Parathyroid adenoma (tissue), 2 donors: Measurements from ENCODE around the gene RPL28.

Source experiments
- H2AFZ ChIP-seq: fragments of 300-600 bp; sonication (generic); one replicate; pipeline ENCODE4 v1.7.0; 2017; ENCODE audit warnings: antibody characterized with exemption, mild to moderate bottlenecking
- H3K27ac ChIP-seq: fragments of 300-600 bp; sonication (generic); one replicate; pipeline ENCODE4 v1.7.0; 2017
- H3K27me3 ChIP-seq: fragments of 300-600 bp; sonication (generic); one replicate; pipeline ENCODE4 v1.7.0; 2017; ENCODE audit warnings: low read length; ENCODE audit not compliant: control insufficient read depth, insufficient read depth
- H3K36me3 ChIP-seq: fragments of 300-600 bp; sonication (generic); one replicate; pipeline ENCODE4 v1.7.0; 2017; ENCODE audit warnings: low read length; ENCODE audit not compliant: control insufficient read depth, insufficient read depth
- H3K4me1 ChIP-seq: fragments of 300-600 bp; sonication (generic); one replicate; pipeline ENCODE4 v1.7.0; 2017; ENCODE audit warnings: control low read depth
- H3K4me2 ChIP-seq: fragments of 300-600 bp; sonication (generic); one replicate; pipeline ENCODE4 v1.7.0; 2017; ENCODE audit warnings: low read length
- H3K4me3 ChIP-seq: fragments of 300-600 bp; sonication (generic); one replicate; pipeline ENCODE4 v1.7.0; 2017; ENCODE audit warnings: low read depth, low read length
- H3K79me2 ChIP-seq: fragments of 300-600 bp; sonication (generic); one replicate; pipeline ENCODE4 v1.7.0; 2017; ENCODE audit warnings: control low read depth
- H3K9ac ChIP-seq: fragments of 300-600 bp; sonication (generic); one replicate; pipeline ENCODE4 v1.7.0; 2017; ENCODE audit warnings: mild to moderate bottlenecking
- H3K9me3 ChIP-seq: fragments of 300-600 bp; sonication (generic); one replicate; pipeline ENCODE4 v1.7.0; 2017; ENCODE audit warnings: low read length; ENCODE audit not compliant: control insufficient read depth
- CTCF ChIP-seq: fragments of 300-600 bp; sonication (generic); IDR thresholded peaks from one replicate; pipeline ENCODE4 v1.7.0; 2017; ENCODE audit warnings: antibody characterized with exemption, mild to moderate bottlenecking
- donor health status: primary hyperparathyroidism.

Gene RPL28

GRCh38 chr19:55385724-55386492 is at the start of gene RPL28:
RPL28 (plus strand) TSS chr19:55385932; CDS start chr19:55386358, 426 bp downstream.
- Histone ChIP-seq H3K27ac (peak within 1 kb of the TSS; percentile 94), H3K9ac (peak within 1 kb of the TSS; percentile 97), H3K4me3 (peak within 1 kb of the TSS; percentile 72), H3K27me3 (no peaks in the 10 kb centered on the region), H3K9me3 (no peaks in the 10 kb centered on the region), H3K36me3 (no peaks in the 10 kb centered on the region), H3K4me1 (peaks cover 20% of the 10 kb centered on the region), H3K4me2 (peak within 1 kb of the TSS; percentile 87), H2AFZ (peak within 1 kb of the TSS; percentile 79), H3K79me2 (peaks cover 32% of the 10 kb centered on the region)
- no peak for TF ChIP-seq CTCF

GRCh38 chr19:55336101-55336500 is 49.6 kb upstream of the RPL28 start:
- no peak overlapping the region for H3K9ac ChIP-seq
- no peak overlapping the region for H3K4me3 ChIP-seq
- H3K4me2 ChIP-seq: no peak overlapping the region
- no peaks in the 10 kb centered on the region for H3K27me3 ChIP-seq
- no peak overlapping the region for H2AFZ ChIP-seq
- H3K36me3 ChIP-seq: no peaks in the 10 kb centered on the region
- peaks cover 4% of the 10 kb centered on the region for H3K79me2 ChIP-seq
- TF ChIP-seq CTCF: no peak
- no peaks in the 10 kb centered on the region for H3K9me3 ChIP-seq
- H3K27ac ChIP-seq: no peak overlapping the region
- peaks cover 7% of the 10 kb centered on the region for H3K4me1 ChIP-seq

GRCh38 chr19:55339105-55339888 is 46.4 kb upstream of the RPL28 start, which contains the start of gene KMT5C:
KMT5C (plus strand) TSS chr19:55339876; CDS start chr19:55341937, 2,061 bp downstream.
- H3K4me2 ChIP-seq: peak within 1 kb of the TSS; percentile 100

More at GRCh38 chr19:55339105-55339888, 46.4 kb upstream of the RPL28 start, which contains the start of gene KMT5C:
- Histone ChIP-seq H3K4me1 (peaks cover 7% of the 10 kb centered on the region), H3K4me3 (peak within 1 kb of the TSS; percentile 96), H3K27ac (peak within 1 kb of the TSS; percentile 99), H3K9me3 (no peaks in the 10 kb centered on the region), H3K27me3 (no peaks in the 10 kb centered on the region), H3K79me2 (peaks cover 4% of the 10 kb centered on the region), H3K36me3 (no peaks in the 10 kb centered on the region), H2AFZ (peak within 1 kb of the TSS; percentile 95), H3K9ac (peak within 1 kb of the TSS; percentile 93)
- TF ChIP-seq CTCF: peak; percentile 55
